HG03097 (cell line): ENCODE results near the gene RBM19.
"Not testable (repeated sequence)": the region's sequence is repeated elsewhere in the genome, so short reads cannot be mapped to it uniquely, and the experiment has no call there.

Experiments
- ATAC-seq: cut with Tn5 transposase; IDR thresholded peaks from one replicate; pipeline ENCODE4 v1.9.1; 2021; ENCODE audit not compliant: unreplicated experiment, low FRiP score

The RBM19 gene

GRCh38 chr12:113812411-113813228 is 153.5 kb downstream of the RBM19 start:
- ATAC-seq: no peak

DNA sequence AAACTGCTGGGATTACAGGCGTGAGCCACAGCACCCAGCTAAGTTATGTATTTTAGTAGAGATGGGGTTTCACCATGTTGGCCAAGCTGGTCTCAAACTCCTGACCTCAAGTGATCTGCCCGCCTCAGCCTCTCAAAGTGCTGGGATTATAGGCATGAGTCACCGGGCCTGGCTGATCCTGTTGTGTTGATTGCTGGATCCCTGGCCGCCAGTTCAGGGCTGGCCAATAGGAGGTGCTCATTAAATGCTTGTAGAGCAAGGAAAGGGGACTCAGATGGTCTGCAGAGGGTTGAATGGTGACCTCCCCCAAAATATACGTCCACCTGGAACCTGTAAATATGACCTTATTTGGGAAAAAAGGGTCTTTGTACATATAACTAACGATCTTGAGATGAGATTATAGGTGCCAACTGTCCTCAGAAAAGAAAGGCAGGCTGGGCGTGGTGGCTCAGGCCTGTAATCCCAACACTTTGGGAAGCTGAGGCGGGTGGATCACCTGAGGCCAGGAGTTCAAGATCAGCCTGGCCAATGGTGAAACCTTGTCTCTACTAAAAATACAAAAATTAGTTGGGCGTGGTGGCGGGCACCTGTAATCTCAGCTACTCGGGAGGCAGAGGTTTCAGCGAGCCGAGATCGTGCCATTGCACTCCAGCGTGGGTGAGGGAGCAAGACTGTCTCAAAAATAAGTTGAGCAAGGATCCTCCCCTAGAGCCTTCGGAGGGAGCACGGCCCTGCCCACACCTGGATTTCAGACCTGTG is 156.5 kb downstream of the RBM19 start:
- ATAC-seq: not testable (repeated sequence)

DNA sequence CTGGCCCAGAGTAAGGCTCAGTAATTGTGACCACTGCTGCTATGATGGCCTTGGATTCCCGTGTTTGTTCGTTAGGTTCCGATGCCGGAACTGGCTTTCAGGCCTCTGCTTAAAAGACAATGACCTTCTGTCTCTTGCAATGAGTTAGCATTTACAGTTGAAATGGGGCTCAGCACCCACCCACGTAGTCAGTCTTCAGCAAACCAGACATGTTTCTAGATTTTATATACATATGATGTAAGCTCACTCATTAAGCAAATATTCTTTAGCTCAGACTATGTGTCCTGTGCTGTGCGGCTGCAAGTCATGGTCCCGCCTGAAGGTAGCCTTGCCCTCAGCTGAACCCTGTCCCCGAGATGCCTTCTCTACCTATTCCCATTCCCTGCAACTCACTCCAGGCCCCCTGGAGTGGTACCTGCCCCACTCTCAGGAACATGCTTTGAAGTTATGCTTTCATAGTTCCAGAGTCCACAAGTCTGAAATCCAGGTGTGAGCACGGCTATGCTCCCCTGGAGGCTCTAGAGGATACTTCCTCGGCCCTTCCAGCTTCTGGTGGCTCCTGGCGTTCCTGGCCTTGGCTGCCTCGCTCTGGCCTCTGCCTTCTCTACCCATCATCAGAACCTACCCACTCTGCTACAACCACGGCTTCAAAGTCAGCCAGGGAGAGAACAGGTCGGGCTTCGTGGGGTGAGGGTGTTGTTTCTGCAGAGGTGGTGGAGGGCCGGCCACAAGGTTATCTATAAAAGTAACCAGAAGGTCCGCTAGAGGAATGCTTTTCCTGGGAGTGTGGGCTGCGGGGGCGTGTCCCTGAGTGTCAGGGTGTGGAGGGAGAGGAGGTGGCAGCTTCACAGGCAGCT is 157.8 kb downstream of the RBM19 start:
- ATAC-seq: no peak

DNA sequence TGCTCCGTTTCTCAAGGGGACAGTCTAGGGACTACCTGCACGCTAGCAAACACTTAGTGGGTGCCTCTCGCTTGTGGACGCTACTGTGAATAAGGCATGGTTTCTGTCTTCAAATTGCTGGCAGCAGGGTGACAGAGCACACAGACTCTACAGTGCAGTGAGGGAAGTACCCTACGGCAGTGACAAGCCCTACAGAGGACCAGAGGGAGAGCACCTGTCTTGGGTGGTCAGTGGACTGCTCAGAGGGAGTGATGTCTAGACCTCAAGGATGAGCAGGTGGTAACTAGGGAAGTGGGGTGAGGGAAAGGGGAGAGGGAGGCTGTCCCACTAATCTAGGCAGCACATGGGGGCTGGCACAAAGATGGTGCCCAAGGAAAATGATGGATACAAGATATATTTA is 160.5 kb downstream of the RBM19 start:
- ATAC-seq: no peak

DNA sequence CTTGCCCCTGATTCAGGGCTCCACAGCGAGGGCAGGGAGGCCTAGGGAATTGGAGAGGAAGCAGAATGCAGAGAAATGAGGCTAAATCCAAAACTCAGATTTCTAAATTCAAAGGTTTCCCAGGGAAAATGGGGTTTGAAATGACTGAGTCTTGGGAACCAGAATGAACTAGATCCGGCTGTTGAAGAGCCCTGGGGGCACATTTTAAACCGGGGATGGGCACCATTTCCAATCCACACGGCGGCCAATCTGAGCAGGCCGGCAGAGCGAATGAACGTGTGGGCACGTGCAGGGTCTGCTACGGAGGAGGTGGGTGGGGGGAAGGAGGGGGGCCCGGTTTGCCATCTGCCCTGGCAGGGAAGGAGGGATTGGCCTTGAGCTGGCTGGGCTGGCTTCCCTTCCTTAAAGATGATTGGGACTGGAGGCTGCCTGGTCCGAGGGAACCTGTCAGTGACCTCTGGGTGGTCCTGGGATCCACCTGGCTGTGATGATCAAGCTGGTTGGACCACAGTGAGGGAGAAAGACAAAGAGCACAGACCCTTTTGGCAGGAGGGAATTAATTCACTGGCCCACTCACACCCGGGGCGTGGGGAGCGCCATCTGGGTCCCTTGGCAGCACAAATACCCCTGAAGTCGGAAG is 161.0 kb downstream of the RBM19 start:
- ATAC-seq: no peak

GRCh38 chr12:113803759-113804140 is 162.4 kb downstream of the RBM19 start:
- no peak for ATAC-seq

DNA sequence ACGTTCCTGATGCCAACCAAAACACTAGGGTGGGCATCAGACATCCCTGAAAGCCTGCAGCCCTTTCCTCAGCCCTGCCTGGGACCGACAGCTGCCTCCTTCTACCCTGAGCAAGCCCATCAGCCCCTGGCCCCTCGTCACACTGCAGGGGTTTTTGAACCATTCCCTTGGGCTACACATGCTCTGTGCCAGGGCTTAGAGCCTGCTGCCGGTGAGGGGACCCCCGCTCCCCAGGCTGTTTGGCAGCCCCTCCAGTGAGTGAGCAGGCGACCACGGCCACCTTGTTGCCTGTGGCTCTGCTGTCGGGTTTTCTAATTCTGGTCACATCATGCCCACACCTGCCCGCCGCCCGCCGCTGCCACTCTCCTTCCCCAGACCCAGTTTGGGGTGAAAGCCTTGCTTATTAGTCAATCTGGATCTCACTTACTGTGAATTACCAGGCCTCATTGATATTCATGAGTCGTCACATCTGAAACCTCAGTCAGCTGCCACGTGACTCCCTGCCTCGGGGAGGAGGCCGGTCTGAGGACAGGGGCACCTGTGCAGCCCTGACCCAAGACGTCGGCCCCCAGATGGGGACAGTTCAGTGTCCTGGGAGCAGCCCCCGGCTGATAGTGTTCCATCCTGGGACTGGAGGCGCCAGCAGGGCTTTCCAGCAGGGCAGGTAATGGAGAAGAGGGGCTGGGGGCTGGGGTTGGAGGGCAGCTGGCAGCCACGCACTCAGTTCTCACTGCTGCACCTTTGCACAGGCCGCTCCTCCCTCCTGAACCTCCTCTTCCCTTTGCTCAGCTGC is 163.0 kb downstream of the RBM19 start:
- no peak for ATAC-seq

DNA sequence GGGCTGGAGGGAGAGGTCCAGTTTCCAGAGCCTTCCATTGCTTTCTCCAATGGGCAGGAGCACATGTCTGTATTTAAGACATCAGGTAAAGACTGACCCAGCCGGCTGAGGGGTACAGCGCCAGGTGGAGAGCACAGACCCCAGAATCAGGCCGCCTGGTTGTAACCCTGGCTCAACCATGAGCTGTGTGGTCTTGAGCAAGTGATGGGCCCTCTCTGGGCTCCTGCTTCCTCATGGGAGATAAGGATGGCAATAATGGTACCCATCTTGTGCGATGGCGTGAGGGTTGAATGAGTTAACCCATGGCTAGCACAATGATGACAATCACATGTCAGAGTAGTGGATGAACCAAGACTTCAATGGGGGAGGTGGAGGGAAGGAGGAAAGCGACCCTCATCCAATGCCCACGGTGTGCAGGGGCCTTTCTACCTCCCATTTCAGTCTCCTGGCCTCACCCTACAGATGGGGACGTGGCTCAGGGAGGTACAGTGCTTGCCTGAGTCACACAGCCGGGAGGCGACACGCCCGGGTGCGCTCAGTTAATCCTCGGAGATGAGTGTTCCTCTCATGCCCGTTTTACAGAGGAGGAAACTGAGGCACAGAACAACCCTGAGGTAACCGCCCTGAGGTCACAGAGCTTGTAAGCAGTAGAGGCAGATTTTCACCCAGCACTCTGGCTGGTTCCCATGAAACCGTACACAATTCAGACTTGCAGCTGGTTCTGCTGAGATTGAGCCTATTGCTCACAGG is 163.9 kb downstream of the RBM19 start:
- no peak for ATAC-seq

GRCh38 chr12:113800201-113800600 is 165.9 kb downstream of the RBM19 start:
- ATAC-seq: no peak

GRCh38 chr12:113798552-113798951 is 167.6 kb downstream of the RBM19 start:
- no peak for ATAC-seq

GRCh38 chr12:113797535-113797868 is 168.6 kb downstream of the RBM19 start:
- ATAC-seq: no peak

GRCh38 chr12:113796852-113797534 is 169.1 kb downstream of the RBM19 start:
- ATAC-seq: no peak

DNA sequence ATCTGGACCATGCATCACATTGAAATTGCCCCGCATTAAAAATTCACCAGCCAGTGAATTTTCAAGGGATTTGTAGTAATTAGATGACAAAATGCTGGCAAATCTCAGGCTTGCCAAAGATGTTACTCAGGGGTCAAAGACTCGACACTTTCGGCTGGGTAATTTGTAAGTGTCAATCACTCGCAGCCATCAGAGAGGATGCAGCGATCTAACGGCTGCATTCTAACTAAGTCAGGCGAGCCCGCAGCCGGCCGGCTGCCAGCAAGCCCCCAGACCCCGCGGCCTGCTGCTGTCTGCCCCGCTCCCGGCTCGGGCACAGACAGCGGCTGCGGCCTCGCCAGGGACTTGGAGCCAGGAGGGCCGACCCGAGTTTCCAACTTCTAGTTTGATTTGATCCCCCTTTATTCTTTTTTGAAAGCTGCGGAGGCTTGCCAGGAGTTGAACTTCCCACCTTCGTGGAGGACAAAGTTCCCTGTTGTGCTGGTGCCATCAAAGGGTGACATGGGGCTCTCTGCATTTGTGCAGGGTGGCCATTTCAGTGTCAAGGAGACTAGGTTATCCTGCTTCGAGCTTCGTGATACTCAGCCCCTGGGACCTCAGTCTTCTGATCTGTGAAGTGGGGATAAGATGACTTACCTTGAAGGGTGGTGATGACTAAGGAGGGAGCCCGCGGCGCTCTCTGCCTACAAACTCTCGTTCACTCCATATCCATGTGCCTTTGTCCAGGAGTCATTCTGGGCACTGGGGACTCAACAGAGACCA is 169.9 kb downstream of the RBM19 start:
- no peak for ATAC-seq

- no peak for ATAC-seq
These were observed 170.7 kb downstream of the RBM19 start for GRCh38 chr12:113795445-113795844.

GRCh38 chr12:113794774-113795173 is 171.4 kb downstream of the RBM19 start:
- ATAC-seq: no peak

GRCh38 chr12:113793250-113793649 is 172.9 kb downstream of the RBM19 start:
- ATAC-seq: no peak

- ATAC-seq: no peak
These were observed 173.7 kb downstream of the RBM19 start for GRCh38 chr12:113792450-113792849.
